Neural crest cell (in vitro differentiated cells): Measurements from ENCODE around the gene PIK3R5. TPM values are rescaled to one million over a fixed set of nuclear protein-coding genes. Genes with fewer than 3 reads are reported as not detected.

Source experiments
- DNase-seq: peaks from one replicate; pipeline ENCODE4 v3.0.0; 2021; ENCODE audit warnings: low read depth, mixed read lengths, low spot score
- H3K27ac Mint-ChIP-seq: one replicate; pipeline ENCODE4 v1.8.0; 2021; ENCODE audit warnings: mild to moderate bottlenecking, mixed read lengths; ENCODE audit not compliant: unreplicated experiment
- H3K27me3 Mint-ChIP-seq: 2 replicates; pipeline ENCODE4 v1.8.0; 2021; ENCODE audit warnings: low read depth, mild to moderate bottlenecking, mixed read lengths
- H3K36me3 Mint-ChIP-seq: 2 replicates; pipeline ENCODE4 v1.8.0; 2021; ENCODE audit warnings: low read depth, mild to moderate bottlenecking, mixed read lengths
- H3K4me1 Mint-ChIP-seq: 2 replicates; pipeline ENCODE4 v1.8.0; 2021; ENCODE audit warnings: mixed read lengths
- H3K4me3 Mint-ChIP-seq: one replicate; pipeline ENCODE4 v1.8.0; 2021; ENCODE audit warnings: mild to moderate bottlenecking, mixed read lengths
- H3K9me3 Mint-ChIP-seq: 2 replicates; pipeline ENCODE4 v1.8.0; 2021; ENCODE audit warnings: mixed read lengths
- CTCF ChIP-seq: fragments of 200-600 bp; sonication (generic); conservative IDR thresholded peaks from 2 replicates; pipeline ENCODE4 v1.5.0; 2021; ENCODE audit warnings: antibody characterized with exemption, mild to moderate bottlenecking
- total RNA-seq: library from RNA; stranded (reverse); gene quantifications from 2 replicates; pipeline ENCODE4 v1.2.1, GENCODE V29; 2021

The PIK3R5 gene
- total RNA-seq, 1 donor from 2014 or later = 1.4 TPM

- peaks cover 16% of the 10 kb centered on the region for H3K27me3 Mint-ChIP-seq
Observed at GRCh38 chr17:8922928-8923327, 42.6 kb downstream of the PIK3R5 start.

DNA sequence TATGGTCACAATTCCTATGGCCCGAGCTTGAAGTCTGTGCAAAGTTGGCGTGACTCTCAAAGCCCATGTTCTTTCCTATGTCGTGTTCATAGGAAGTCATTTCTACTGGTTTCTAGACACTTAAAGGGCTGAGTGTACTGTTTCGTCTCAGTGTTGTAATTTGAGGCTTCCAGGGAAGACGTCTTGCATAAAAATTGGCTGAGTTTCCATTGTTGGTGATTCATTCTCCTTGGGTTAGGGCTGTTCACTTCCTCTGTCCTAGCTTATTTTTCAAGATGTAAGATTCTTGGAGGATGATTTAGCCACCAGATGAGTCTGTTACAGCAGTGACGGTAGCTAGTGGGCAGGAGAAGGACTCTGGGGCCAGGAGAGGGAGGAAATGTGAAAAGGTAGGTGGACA lies 43.1 kb downstream of the PIK3R5 start:
- no peak for TF ChIP-seq CTCF
- DNase-seq = no peak
- Mint-ChIP-seq H3K27ac (no peak overlapping the region), H3K36me3 (no peaks in the 10 kb centered on the region), H3K4me1 (no peaks in the 10 kb centered on the region), H3K27me3 (peaks cover 16% of the 10 kb centered on the region), H3K4me3 (no peak overlapping the region), H3K9me3 (peaks cover 2% of the 10 kb centered on the region)

More at GRCh38 chr17:8922928-8923327, 42.6 kb downstream of the PIK3R5 start:
- Mint-ChIP-seq H3K4me1 (no peaks in the 10 kb centered on the region), H3K9me3 (peaks cover 2% of the 10 kb centered on the region), H3K36me3 (no peaks in the 10 kb centered on the region), H3K27ac (no peak overlapping the region), H3K4me3 (no peak overlapping the region)
- TF ChIP-seq CTCF = no peak
- no peak for DNase-seq

- Mint-ChIP-seq H3K9me3 (peaks cover 7% of the 10 kb centered on the region), H3K36me3 (peaks cover 3% of the 10 kb centered on the region), H3K4me3 (no peak overlapping the region), H3K27ac (no peak overlapping the region), H3K27me3 (peaks cover 20% of the 10 kb centered on the region), H3K4me1 (no peaks in the 10 kb centered on the region)
- no peak for DNase-seq
- TF ChIP-seq CTCF = no peak
Observed at GRCh38 chr17:8921147-8921546, 44.4 kb downstream of the PIK3R5 start.

DNA sequence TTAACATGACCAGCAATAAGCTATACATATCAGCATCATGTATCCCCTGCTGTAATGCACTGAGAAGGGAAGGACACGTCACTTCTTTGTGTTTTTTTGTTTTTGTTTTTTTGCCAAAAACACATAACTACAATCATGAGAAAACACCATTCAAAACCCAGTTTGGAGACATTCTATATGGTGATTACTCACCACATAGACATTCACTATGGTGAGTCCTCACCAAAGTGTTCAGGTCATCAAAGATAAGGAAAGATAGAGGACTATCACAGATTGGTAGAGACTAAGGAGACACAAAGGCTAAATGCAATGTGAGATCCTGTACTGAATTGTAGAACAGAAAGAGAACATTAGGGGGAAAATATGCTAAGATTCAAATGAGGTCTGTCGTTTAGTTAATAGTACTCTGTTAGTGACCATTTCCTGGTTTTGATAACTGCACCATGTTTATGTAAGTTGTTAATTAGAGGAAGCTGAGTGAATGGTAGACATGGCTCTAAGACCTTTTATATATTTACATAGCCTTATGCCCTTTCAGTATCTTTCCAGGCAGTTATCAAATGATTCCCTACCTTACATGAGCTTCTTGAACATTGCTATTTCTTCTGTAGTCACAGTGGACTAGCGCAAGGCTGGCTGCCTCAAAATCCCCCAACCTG lies 46.6 kb downstream of the PIK3R5 start:
- TF ChIP-seq CTCF = no peak
- H3K9me3 Mint-ChIP-seq = peaks cover 7% of the 10 kb centered on the region

DNA sequence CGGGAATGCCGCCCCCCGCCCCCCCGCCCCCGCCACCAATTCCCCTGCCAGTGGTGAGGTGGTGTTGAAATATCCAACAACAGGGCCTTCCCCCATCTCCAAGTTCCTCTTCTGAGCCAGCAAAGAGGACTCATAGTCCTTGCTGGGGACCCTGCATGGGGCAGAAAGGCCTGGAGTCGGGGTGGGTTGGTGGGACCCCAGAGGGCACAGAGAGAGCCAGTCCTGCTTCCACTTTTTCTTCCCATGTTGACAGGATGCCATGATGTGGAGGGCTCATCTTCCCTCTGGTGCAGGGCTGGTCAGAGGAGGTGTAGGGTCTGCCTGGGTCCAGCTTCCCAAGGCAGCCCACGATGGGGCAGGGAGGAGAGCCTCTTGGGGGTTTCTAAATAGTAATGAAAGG lies 49.0 kb downstream of the PIK3R5 start:
- peaks cover 3% of the 10 kb centered on the region for H3K36me3 Mint-ChIP-seq
- TF ChIP-seq CTCF = no peak
- no peak overlapping the region for H3K4me3 Mint-ChIP-seq
- H3K27me3 Mint-ChIP-seq = peaks cover 19% of the 10 kb centered on the region
- no peak for DNase-seq
- peaks cover 7% of the 10 kb centered on the region for H3K9me3 Mint-ChIP-seq
- no peaks in the 10 kb centered on the region for H3K4me1 Mint-ChIP-seq
- H3K27ac Mint-ChIP-seq = no peak overlapping the region

More for the DNA sequence above, 46.6 kb downstream of the PIK3R5 start:
- peaks cover 22% of the 10 kb centered on the region for H3K27me3 Mint-ChIP-seq
- H3K4me3 Mint-ChIP-seq = no peak overlapping the region
- peaks cover 3% of the 10 kb centered on the region for H3K36me3 Mint-ChIP-seq
- no peak for DNase-seq
- H3K27ac Mint-ChIP-seq = no peak overlapping the region
- no peaks in the 10 kb centered on the region for H3K4me1 Mint-ChIP-seq
